ENCODE measurements around the gene MEI4. TPM values are rescaled to one million over a fixed set of nuclear protein-coding genes. Genes with fewer than 3 reads are reported as not detected.

The MEI4 gene
- total and polyA plus RNA-seq, 9 donors, result 0.05 to 0.07 TPM; not detected in 7

- H3K9me3 ChIP-seq, result no peaks in the 10 kb centered on the region
- H3K4me1 ChIP-seq (ENCODE audit: insufficient read depth), result no peaks in the 10 kb centered on the region
- no peak for TF ChIP-seq CTCF (IDR thresholded peaks at IDR 0.05)
- no peak for TF ChIP-seq POLR2A (IDR thresholded peaks at IDR 0.05)
- no peak for TF ChIP-seq EP300 (IDR thresholded peaks at IDR 0.05)
- intact Hi-C loops (cut with DNase I), result no loop called here
- H3K27ac ChIP-seq, result no peak overlapping the region
- no peak overlapping the region for H3K4me3 ChIP-seq
- DNase-seq, result no peak
- no peaks in the 10 kb centered on the region for H3K36me3 ChIP-seq
- no peaks in the 10 kb centered on the region for H3K27me3 ChIP-seq
- 61 to 69% (median 65%) methylated on average over 2 of the region's 2 CpGs for WGBS, 3 donors
Observed at GRCh38 chr6:77619114-77619513, 33.7 kb upstream of the MEI4 start.

GRCh38 chr6:77620278-77620882 is 32.5 kb upstream of the MEI4 start:
- H3K36me3 ChIP-seq, result no peaks in the 10 kb centered on the region
- H3K27ac ChIP-seq, result no peak overlapping the region
- no peaks in the 10 kb centered on the region for H3K9me3 ChIP-seq
- WGBS, 3 donors, result 73 to 85% (median 79%) methylated on average over 1 of the region's 1 CpG
- DNase-seq, result no peak
- H3K4me3 ChIP-seq, result no peak overlapping the region
- TF ChIP-seq EP300 (IDR thresholded peaks at IDR 0.05) (no peak), POLR2A (IDR thresholded peaks at IDR 0.05) (no peak), CTCF (IDR thresholded peaks at IDR 0.05) (no peak)
- no peaks in the 10 kb centered on the region for H3K4me1 ChIP-seq (ENCODE audit: insufficient read depth)
- intact Hi-C loops (cut with DNase I), result no loop called here
- H3K27me3 ChIP-seq, result no peaks in the 10 kb centered on the region

- H3K27ac ChIP-seq, result no peak overlapping the region
- no peaks in the 10 kb centered on the region for H3K27me3 ChIP-seq
- WGBS, 3 donors, result 69 to 82% (median 70%) methylated on average over 5 of the region's 5 CpGs
- intact Hi-C loops (cut with DNase I), result no loop called here
- DNase-seq, result no peak
- no peaks in the 10 kb centered on the region for H3K9me3 ChIP-seq
- H3K36me3 ChIP-seq, result no peaks in the 10 kb centered on the region
- no peak overlapping the region for H3K4me3 ChIP-seq
- no peak for TF ChIP-seq POLR2A (IDR thresholded peaks at IDR 0.05)
- no peak for TF ChIP-seq EP300 (IDR thresholded peaks at IDR 0.05)
- no peak for TF ChIP-seq CTCF (IDR thresholded peaks at IDR 0.05)
- H3K4me1 ChIP-seq (ENCODE audit: insufficient read depth), result no peaks in the 10 kb centered on the region
Observed at GRCh38 chr6:77624515-77624914, 28.3 kb upstream of the MEI4 start.

GRCh38 chr6:77626426-77626825 is 26.4 kb upstream of the MEI4 start:
- H3K4me3 ChIP-seq, result no peak overlapping the region
- 85 to 94% (median 92%) methylated on average over 1 of the region's 1 CpG for WGBS, 3 donors
- DNase-seq, result no peak
- no peak overlapping the region for H3K27ac ChIP-seq
- H3K36me3 ChIP-seq, result no peaks in the 10 kb centered on the region
- H3K4me1 ChIP-seq (ENCODE audit: insufficient read depth), result no peaks in the 10 kb centered on the region
- no peaks in the 10 kb centered on the region for H3K27me3 ChIP-seq
- no peak for TF ChIP-seq EP300 (IDR thresholded peaks at IDR 0.05)
- H3K9me3 ChIP-seq, result no peaks in the 10 kb centered on the region
- intact Hi-C loops (cut with DNase I), result no loop called here

GRCh38 chr6:77630014-77630413 is 22.8 kb upstream of the MEI4 start:
- no peak for DNase-seq
- H3K4me3 ChIP-seq, result no peak overlapping the region
- TF ChIP-seq EP300 (IDR thresholded peaks at IDR 0.05), result no peak
- TF ChIP-seq POLR2A (IDR thresholded peaks at IDR 0.05), result no peak
- no peak for TF ChIP-seq CTCF (IDR thresholded peaks at IDR 0.05)

More at GRCh38 chr6:77630014-77630413, 22.8 kb upstream of the MEI4 start:
- H3K27ac ChIP-seq, result no peak overlapping the region
- intact Hi-C loops (cut with DNase I), result no loop called here
- no peaks in the 10 kb centered on the region for H3K4me1 ChIP-seq (ENCODE audit: insufficient read depth)
- WGBS, 3 donors, result 63 to 77% (median 69%) methylated on average over 2 of the region's 2 CpGs
- no peaks in the 10 kb centered on the region for H3K27me3 ChIP-seq
- no peaks in the 10 kb centered on the region for H3K36me3 ChIP-seq
- no peaks in the 10 kb centered on the region for H3K9me3 ChIP-seq

All from ovary (tissue), 9 donors.